ENCODE results near the gene OGFOD3. TPM values are rescaled to one million over a fixed set of nuclear protein-coding genes. Genes with fewer than 3 reads are reported as not detected.

The OGFOD3 gene
- total and polyA plus RNA-seq, 9 of the 15 experiments (the other 6 are each of a cell fraction or from before 2014, with no cell fraction given) = 0.69 to 44.7 (median 18.9) TPM

GRCh38 chr17:82418001-82418986, at the start of gene OGFOD3, which contains the start of gene HEXD (continued):
- TF ChIP-seq, protein P1, sequence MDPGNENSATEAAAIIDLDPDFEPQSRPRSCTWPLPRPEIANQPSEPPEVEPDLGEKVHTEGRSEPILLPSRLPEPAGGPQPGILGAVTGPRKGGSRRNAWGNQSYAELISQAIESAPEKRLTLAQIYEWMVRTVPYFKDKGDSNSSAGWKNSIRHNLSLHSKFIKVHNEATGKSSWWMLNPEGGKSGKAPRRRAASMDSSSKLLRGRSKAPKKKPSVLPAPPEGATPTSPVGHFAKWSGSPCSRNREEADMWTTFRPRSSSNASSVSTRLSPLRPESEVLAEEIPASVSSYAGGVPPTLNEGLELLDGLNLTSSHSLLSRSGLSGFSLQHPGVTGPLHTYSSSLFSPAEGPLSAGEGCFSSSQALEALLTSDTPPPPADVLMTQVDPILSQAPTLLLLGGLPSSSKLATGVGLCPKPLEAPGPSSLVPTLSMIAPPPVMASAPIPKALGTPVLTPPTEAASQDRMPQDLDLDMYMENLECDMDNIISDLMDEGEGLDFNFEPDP (CRISPR knock-in tag; IDR thresholded peaks at IDR 0.05) = no peak
- TF ChIP-seq ZC3H8 (IDR thresholded peaks at IDR 0.05) (no peak), C11orf30 (IDR thresholded peaks at IDR 0.05; ENCODE audit: low read depth) (peak; percentile 19; the same call in 1 of the 2 replicates), DDX20 (tag; IDR thresholded peaks at IDR 0.05; ENCODE audit: low read depth) (no peak), USF1 (CRISPR knock-in tag; IDR thresholded peaks at IDR 0.05) (no peak), TGIF2 (CRISPR knock-in tag; IDR thresholded peaks at IDR 0.05) (no peak), RAD21 (CRISPR knock-in tag; conservative IDR thresholded peaks at IDR 0.05 in 1 of 2, IDR thresholded peaks at IDR 0.05 in 1 of 2) (0 out of 4 replicates have a peak, but pooled peaks of 1 of the 2 experiments have one; percentile 2), ZNF583 (CRISPR knock-in tag; IDR thresholded peaks at IDR 0.05) (no peak), HDGF (IDR thresholded peaks at IDR 0.05) (no peak), FUS (optimal IDR thresholded peaks at IDR 0.05; ENCODE audit: low read depth, low read length) (no peak), NCOR1 (IDR thresholded peaks at IDR 0.05) (no peak), ZFP30 (CRISPR knock-in tag; IDR thresholded peaks at IDR 0.05; ENCODE audit: borderline replicate concordance) (no peak), HMGN3 (IDR thresholded peaks at IDR 0.05; ENCODE audit: borderline replicate concordance, extremely low read depth, insufficient read length, low read depth, low read length) (peak; percentile 94), CEBPZ (IDR thresholded peaks at IDR 0.05; ENCODE audit: borderline replicate concordance, low read depth, low read length) (no peak), SRSF3 (IDR thresholded peaks at IDR 0.05; ENCODE audit: insufficient read depth, low read length) (no peak)
- TF ChIP-seq, protein P2, sequence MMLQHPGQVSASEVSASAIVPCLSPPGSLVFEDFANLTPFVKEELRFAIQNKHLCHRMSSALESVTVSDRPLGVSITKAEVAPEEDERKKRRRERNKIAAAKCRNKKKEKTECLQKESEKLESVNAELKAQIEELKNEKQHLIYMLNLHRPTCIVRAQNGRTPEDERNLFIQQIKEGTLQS (IDR thresholded peaks at IDR 0.05) = no peak
- TF ChIP-seq, protein P2 (CRISPR knock-in tag; conservative IDR thresholded peaks at IDR 0.05) = no peak
- TF ChIP-seq, protein P3, sequence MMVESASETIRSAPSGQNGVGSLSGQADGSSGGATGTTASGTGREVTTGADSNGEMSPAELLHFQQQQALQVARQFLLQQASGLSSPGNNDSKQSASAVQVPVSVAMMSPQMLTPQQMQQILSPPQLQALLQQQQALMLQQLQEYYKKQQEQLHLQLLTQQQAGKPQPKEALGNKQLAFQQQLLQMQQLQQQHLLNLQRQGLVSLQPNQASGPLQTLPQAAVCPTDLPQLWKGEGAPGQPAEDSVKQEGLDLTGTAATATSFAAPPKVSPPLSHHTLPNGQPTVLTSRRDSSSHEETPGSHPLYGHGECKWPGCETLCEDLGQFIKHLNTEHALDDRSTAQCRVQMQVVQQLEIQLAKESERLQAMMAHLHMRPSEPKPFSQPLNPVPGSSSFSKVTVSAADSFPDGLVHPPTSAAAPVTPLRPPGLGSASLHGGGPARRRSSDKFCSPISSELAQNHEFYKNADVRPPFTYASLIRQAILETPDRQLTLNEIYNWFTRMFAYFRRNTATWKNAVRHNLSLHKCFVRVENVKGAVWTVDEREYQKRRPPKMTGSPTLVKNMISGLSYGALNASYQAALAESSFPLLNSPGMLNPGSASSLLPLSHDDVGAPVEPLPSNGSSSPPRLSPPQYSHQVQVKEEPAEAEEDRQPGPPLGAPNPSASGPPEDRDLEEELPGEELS (CRISPR knock-in tag; IDR thresholded peaks at IDR 0.05; ENCODE audit: borderline replicate concordance) = no peak
